GM03348 (cell line): ENCODE measurements around the gene ADAM10.
"Not testable (repeated sequence)": the region's sequence is repeated elsewhere in the genome, so short reads cannot be mapped to it uniquely, and the experiment has no call there.

ENCODE experiments used
- DNase-seq: peaks from one replicate; pipeline ENCODE4 v3.0.0; 2012; ENCODE audit warnings: low spot score

The ADAM10 gene

GRCh38 chr15:58608129-58608590 is 141.3 kb downstream of the ADAM10 start:
- DNase-seq = peak; percentile 51

GRCh38 chr15:58606577-58607080 is 142.9 kb downstream of the ADAM10 start:
- DNase-seq = no peak

GRCh38 chr15:58605931-58606530 is 143.5 kb downstream of the ADAM10 start:
- no peak for DNase-seq

GRCh38 chr15:58604455-58604923 is 145.0 kb downstream of the ADAM10 start:
- no peak for DNase-seq

GRCh38 chr15:58603927-58604326 is 145.6 kb downstream of the ADAM10 start:
- not testable (repeated sequence) for DNase-seq

- no peak for DNase-seq
Observed at GRCh38 chr15:58602823-58603222, 146.7 kb downstream of the ADAM10 start.

GRCh38 chr15:58598829-58599210 is 150.7 kb downstream of the ADAM10 start:
- DNase-seq = no peak

GRCh38 chr15:58597943-58598828 is 151.3 kb downstream of the ADAM10 start:
- DNase-seq = no peak

GRCh38 chr15:58595516-58596263 is 153.8 kb downstream of the ADAM10 start:
- DNase-seq = no peak

- no peak for DNase-seq
Observed at GRCh38 chr15:58594898-58595297, 154.6 kb downstream of the ADAM10 start.

- DNase-seq = no peak
Observed at GRCh38 chr15:58593870-58594269, 155.6 kb downstream of the ADAM10 start.

- no peak for DNase-seq
Observed at GRCh38 chr15:58590926-58591325, 158.6 kb downstream of the ADAM10 start.

GRCh38 chr15:58590236-58590635 is 159.3 kb downstream of the ADAM10 start:
- DNase-seq = no peak

GRCh38 chr15:58589047-58589446 is 160.5 kb downstream of the ADAM10 start:
- DNase-seq = no peak

GRCh38 chr15:58588096-58588495 is 161.4 kb downstream of the ADAM10 start:
- DNase-seq = no peak

- no peak for DNase-seq
Observed at GRCh38 chr15:58587486-58587885, 162.0 kb downstream of the ADAM10 start.

- no peak for DNase-seq
Observed at GRCh38 chr15:58585693-58586443, 163.6 kb downstream of the ADAM10 start.

- no peak for DNase-seq
Observed at GRCh38 chr15:58584789-58585461, 164.6 kb downstream of the ADAM10 start.

GRCh38 chr15:58583171-58583908 is 166.2 kb downstream of the ADAM10 start:
- no peak for DNase-seq

GRCh38 chr15:58582160-58582559 is 167.3 kb downstream of the ADAM10 start:
- no peak for DNase-seq
